HUES64 (cell line): ENCODE results near the gene UBXN1.
A peak's percentile ranks its signal among the peaks of the same experiment; 100 is the strongest.
"Not testable (repeated sequence)": the region's sequence is repeated elsewhere in the genome, so short reads cannot be mapped to it uniquely, and the experiment has no call there.

Source experiments
- H3K27ac ChIP-seq: 2 replicates; pipeline ENCODE4 v1.7.0; 2013; ENCODE audit warnings: low read depth, low read length, inconsistent platforms
- H3K27me3 ChIP-seq: 2 replicates; pipeline ENCODE4 v1.6.1; 2013; ENCODE audit warnings: mild to moderate bottlenecking, low read length; ENCODE audit not compliant: insufficient read depth
- H3K36me3 ChIP-seq: 2 replicates; pipeline ENCODE4 v1.6.1; 2013; ENCODE audit warnings: mild to moderate bottlenecking, low read length; ENCODE audit not compliant: insufficient read depth
- H3K4me1 ChIP-seq: 2 replicates; pipeline ENCODE4 v1.6.1; 2013; ENCODE audit warnings: mild to moderate bottlenecking, low read length, moderate library complexity; ENCODE audit not compliant: insufficient read depth
- H3K4me3 ChIP-seq: 2 replicates; pipeline ENCODE4 v1.5.1; 2013; ENCODE audit warnings: mild to moderate bottlenecking, low read length, moderate library complexity
- H3K9ac ChIP-seq: 2 replicates; pipeline ENCODE4 v1.6.1; 2013; ENCODE audit warnings: mild to moderate bottlenecking, low read depth, low read length
- H3K9me3 ChIP-seq: 2 replicates; pipeline ENCODE4 v1.6.1; 2013; ENCODE audit warnings: low read depth, low read length; ENCODE audit not compliant: insufficient read depth
- WGBS: fragments of 150-250, 120-280 bp; methylation state at CpG from one replicate; pipeline ENCODE4 v1.1.7; 2013; ENCODE audit warnings: missing lambda C conversion rate; 5-methylcytosine and 5-hydroxymethylcytosine counted together

Gene UBXN1

GRCh38 chr11:62688491-62688890 lies 9.6 kb upstream of the UBXN1 start:
- Histone ChIP-seq H3K27me3 (no peaks in the 10 kb centered on the region), H3K4me3 (no peak overlapping the region), H3K27ac (no peak overlapping the region), H3K36me3 (peaks cover 34% of the 10 kb centered on the region), H3K9ac (no peak overlapping the region), H3K9me3 (no peaks in the 10 kb centered on the region), H3K4me1 (no peaks in the 10 kb centered on the region)
- 90% methylated on average over 1 of the region's 1 CpG for WGBS

GRCh38 chr11:62687508-62688396 lies 8.9 kb upstream of the UBXN1 start:
- 94% methylated on average over 74 of the region's 74 CpGs for WGBS
- Histone ChIP-seq H3K9ac (no peak overlapping the region), H3K36me3 (peaks cover 27% of the 10 kb centered on the region), H3K27me3 (no peaks in the 10 kb centered on the region), H3K4me1 (no peaks in the 10 kb centered on the region), H3K9me3 (no peaks in the 10 kb centered on the region), H3K27ac (no peak overlapping the region), H3K4me3 (no peak overlapping the region)

DNA sequence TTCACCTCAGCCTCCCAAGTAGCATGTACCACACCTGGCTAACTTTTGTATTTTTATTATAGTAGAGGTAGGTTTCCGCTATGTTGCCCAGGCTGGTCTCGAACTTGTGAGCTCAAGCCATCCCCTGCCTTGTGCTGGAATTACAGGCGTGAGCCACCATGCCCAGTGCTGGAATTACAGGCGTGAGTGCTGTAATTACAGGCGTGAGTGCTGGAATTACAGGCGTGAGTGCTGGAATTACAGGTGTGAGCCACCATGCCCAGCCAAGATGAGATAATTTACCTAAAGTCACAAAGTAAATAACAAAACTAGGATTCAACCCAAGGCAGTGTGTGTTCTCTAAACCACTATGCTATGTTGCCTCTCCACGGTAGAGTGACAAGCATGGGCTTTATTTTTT lies 3.6 kb upstream of the UBXN1 start:
- Histone ChIP-seq H3K27ac (no peak overlapping the region), H3K4me3 (no peak overlapping the region), H3K4me1 (peaks cover 6% of the 10 kb centered on the region; the same call in 1 of the 2 replicates), H3K9me3 (no peaks in the 10 kb centered on the region), H3K9ac (no peak overlapping the region), H3K27me3 (no peaks in the 10 kb centered on the region), H3K36me3 (peaks cover 5% of the 10 kb centered on the region)
- 93% methylated on average over 7 of the region's 7 CpGs for WGBS

GRCh38 chr11:62680825-62681240 lies 2.0 kb upstream of the UBXN1 start:
- 87% methylated on average over 4 of the region's 4 CpGs for WGBS
- H3K27ac ChIP-seq: no peak overlapping the region

DNA sequence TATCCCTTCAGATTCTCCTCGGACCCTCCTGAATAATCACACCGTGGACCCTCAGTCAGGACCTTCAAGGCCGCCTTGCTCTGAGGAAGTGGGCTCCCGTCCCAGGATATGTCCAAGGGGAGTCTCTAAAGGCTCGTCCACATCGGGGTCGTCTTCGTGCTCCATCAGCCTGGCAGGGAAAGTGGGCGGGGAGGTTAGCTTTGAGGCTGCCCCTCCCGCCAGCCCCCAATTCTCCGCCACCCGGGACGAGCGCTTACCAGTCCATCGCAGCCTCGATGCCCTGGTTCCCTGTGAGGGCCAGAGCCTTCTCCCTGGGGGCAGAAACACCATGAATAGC lies 472 bp downstream of the UBXN1 start:
- Histone ChIP-seq H3K27me3 (no peaks in the 10 kb centered on the region), H3K36me3 (peaks cover 37% of the 10 kb centered on the region), H3K4me1 (peaks cover 7% of the 10 kb centered on the region; the same call in 1 of the 2 replicates), H3K27ac (peak overlapping the region; percentile 60), H3K9me3 (no peaks in the 10 kb centered on the region), H3K4me3 (peak overlapping the region; percentile 96), H3K9ac (peak overlapping the region; percentile 89)
- WGBS: 7% methylated on average over 16 of the region's 16 CpGs

More at GRCh38 chr11:62680825-62681240, 2.0 kb upstream of the UBXN1 start:
- Histone ChIP-seq H3K36me3 (peaks cover 20% of the 10 kb centered on the region), H3K9me3 (no peaks in the 10 kb centered on the region), H3K9ac (peak overlapping the region; percentile 12; the same call in 1 of the 2 replicates), H3K27me3 (no peaks in the 10 kb centered on the region), H3K4me3 (no peak overlapping the region), H3K4me1 (peaks cover 7% of the 10 kb centered on the region; the same call in 1 of the 2 replicates)

- H3K27ac ChIP-seq: no peak overlapping the region
- H3K4me1 ChIP-seq: peaks cover 7% of the 10 kb centered on the region; the same call in 1 of the 2 replicates
- WGBS: 94% methylated on average over 15 of the region's 15 CpGs
- H3K4me3 ChIP-seq: peak overlapping the region; percentile 96
- no peaks in the 10 kb centered on the region for H3K27me3 ChIP-seq
- H3K9ac ChIP-seq: peak overlapping the region; percentile 89; the same call in 1 of the 2 replicates
- peaks cover 43% of the 10 kb centered on the region for H3K36me3 ChIP-seq
- no peaks in the 10 kb centered on the region for H3K9me3 ChIP-seq
These were observed 1.2 kb downstream of the UBXN1 start for GRCh38 chr11:62677714-62678113.

DNA sequence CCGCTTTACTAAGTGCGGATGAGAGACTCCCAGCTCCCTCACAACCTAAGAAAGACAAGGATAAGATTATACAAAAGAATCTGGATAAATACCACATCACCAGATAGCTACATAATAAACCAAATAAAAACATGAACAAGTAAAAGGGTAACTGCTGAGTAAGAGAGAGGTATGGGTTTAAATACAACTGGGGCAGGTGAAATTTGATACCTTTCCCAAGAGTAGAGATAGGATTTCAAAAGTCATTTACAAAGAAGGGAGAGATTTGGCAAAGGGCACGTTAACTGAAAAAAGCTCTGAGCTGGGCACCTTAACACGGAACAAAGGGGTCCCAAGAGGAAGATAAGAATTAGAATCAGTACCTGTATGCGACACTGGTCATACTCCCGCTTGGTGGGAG lies 1.7 kb downstream of the UBXN1 start:
- Histone ChIP-seq H3K4me3 (peak overlapping the region; percentile 96), H3K36me3 (peaks cover 44% of the 10 kb centered on the region), H3K27ac (no peak overlapping the region), H3K4me1 (peaks cover 7% of the 10 kb centered on the region; the same call in 1 of the 2 replicates), H3K9ac (no peak overlapping the region), H3K27me3 (no peaks in the 10 kb centered on the region), H3K9me3 (no peaks in the 10 kb centered on the region)
- WGBS: 93% methylated on average over 5 of the region's 6 CpGs

GRCh38 chr11:62676698-62677097 lies 2.2 kb downstream of the UBXN1 start:
- 85% methylated on average over 6 of the region's 6 CpGs for WGBS
- Histone ChIP-seq H3K9ac (no peak overlapping the region), H3K9me3 (no peaks in the 10 kb centered on the region), H3K27me3 (no peaks in the 10 kb centered on the region), H3K4me1 (peaks cover 7% of the 10 kb centered on the region; the same call in 1 of the 2 replicates), H3K4me3 (no peak overlapping the region), H3K36me3 (peaks cover 44% of the 10 kb centered on the region), H3K27ac (no peak overlapping the region)

- 97% methylated on average over 10 of the region's 10 CpGs for WGBS
- H3K27ac ChIP-seq, H3K9me3 ChIP-seq, H3K27me3 ChIP-seq, H3K4me1 ChIP-seq, H3K9ac ChIP-seq, H3K4me3 ChIP-seq: not testable (repeated sequence)
- H3K36me3 ChIP-seq: peaks cover 44% of the 10 kb centered on the region
These were observed 3.5 kb downstream of the UBXN1 start for GRCh38 chr11:62675415-62675814.

- WGBS: 96% methylated on average over 2 of the region's 2 CpGs
- no peaks in the 10 kb centered on the region for H3K9me3 ChIP-seq
- H3K27ac ChIP-seq: no peak overlapping the region
- H3K4me1 ChIP-seq: peaks cover 7% of the 10 kb centered on the region; the same call in 1 of the 2 replicates
- peak overlapping the region; percentile 77; the same call in 1 of the 2 replicates for H3K4me3 ChIP-seq
- H3K36me3 ChIP-seq: peaks cover 44% of the 10 kb centered on the region
- H3K27me3 ChIP-seq: no peaks in the 10 kb centered on the region
- H3K9ac ChIP-seq: no peak overlapping the region
These were observed 5.7 kb downstream of the UBXN1 start for GRCh38 chr11:62673196-62673525.

DNA sequence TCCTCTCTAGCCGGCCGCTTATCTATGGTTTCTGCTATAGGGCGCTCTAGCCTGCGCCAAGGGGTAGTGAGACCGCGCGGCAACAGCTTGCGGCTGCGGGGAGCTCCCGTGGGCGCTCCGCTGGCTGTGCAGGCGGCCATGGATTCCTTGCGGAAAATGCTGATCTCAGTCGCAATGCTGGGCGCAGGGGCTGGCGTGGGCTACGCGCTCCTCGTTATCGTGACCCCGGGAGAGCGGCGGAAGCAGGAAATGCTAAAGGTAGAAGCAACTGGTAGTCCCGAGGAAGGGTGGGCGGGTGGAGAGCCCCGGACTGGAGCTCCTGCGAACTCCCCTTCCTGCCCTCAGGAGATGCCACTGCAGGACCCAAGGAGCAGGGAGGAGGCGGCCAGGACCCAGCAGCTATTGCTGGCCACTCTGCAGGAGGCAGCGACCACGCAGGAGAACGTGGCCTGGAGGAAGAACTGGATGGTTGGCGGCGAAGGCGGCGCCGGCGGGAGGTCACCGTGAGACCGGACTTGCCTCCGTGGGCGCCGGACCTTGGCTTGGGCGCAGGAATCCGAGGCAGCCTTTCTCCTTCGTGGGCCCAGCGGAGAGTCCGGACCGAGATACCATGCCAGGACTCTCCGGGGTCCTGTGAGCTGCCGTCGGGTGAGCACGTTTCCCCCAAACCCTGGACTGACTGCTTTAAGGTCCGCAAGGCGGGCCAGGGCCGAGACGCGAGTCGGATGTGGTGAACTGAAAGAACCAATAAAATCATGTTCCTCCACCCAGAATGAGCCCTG lies 7.1 kb downstream of the UBXN1 start, which contains the start of the genes LBHD1 and UQCC3:
Gene LBHD1 (minus strand): TSS at position 660 of the 782 bp plus-strand sequence. CDS start 2,236 bp downstream, outside the sequence.
Gene UQCC3 (plus strand): TSS at position 66 of the 782 bp plus-strand sequence. CDS start 73 bp downstream, at position 139.
- H3K27me3 ChIP-seq: no peaks in the 10 kb centered on the region
- peak within 1 kb of the TSS; percentile 72 for H3K27ac ChIP-seq
- H3K4me3 ChIP-seq: peak within 1 kb of the TSS; percentile 77
- H3K9me3 ChIP-seq: no peaks in the 10 kb centered on the region
- WGBS: 1% methylated on average over 59 of the region's 59 CpGs
- peaks cover 43% of the 10 kb centered on the region for H3K36me3 ChIP-seq
- peak within 1 kb of the TSS; percentile 88 for H3K9ac ChIP-seq
- H3K4me1 ChIP-seq: 0 out of 2 replicates have a peak, but pooled peaks cover under 1% of the 10 kb centered on the region
